ENCODE measurements around the gene AK5.

Gene AK5

DNA sequence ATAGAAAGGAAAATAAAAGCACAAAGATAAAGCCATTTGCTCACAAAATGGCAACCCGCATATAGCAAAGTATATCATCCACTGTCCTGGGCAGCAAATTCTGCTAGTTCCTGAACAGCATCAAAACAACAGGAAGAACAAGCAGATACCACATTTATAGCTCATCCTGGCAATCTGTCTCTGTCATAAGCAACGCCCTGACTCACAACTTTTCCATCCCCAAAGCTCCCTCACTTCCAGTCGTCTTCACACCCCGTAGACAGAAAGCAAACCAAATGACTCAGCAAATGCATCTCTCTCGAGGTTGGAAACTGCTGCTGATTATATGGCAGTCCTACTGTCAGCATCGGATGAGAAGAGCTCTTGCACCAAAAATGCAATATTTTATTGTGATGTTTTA lies 65.8 kb downstream of the AK5 start:
- Histone ChIP-seq H3K36me3 (ENCODE audit: control insufficient read depth, low read length) (no peaks in the 10 kb centered on the region), H3F3A (ENCODE audit: control insufficient read depth, insufficient read depth) (no peaks in the 10 kb centered on the region), H3K27ac (ENCODE audit: low read depth, low read length) (no peak overlapping the region), H3K4me3 (ENCODE audit: low read length) (no peak overlapping the region), H3K9me2 (replicated peaks; ENCODE audit: control insufficient read depth, low read length) (no peaks in the 10 kb centered on the region), H4K20me1 (ENCODE audit: control insufficient read depth, insufficient read depth, low read depth, low read length) (no peaks in the 10 kb centered on the region), H3K79me2 (ENCODE audit: control insufficient read depth, low read length) (no peaks in the 10 kb centered on the region), H3K9me3 (ENCODE audit: control insufficient read depth, insufficient read depth, low read length) (no peaks in the 10 kb centered on the region), H3K4me2 (ENCODE audit: low read length) (no peak overlapping the region), H3K27me3 (ENCODE audit: control insufficient read depth, low read length) (no peaks in the 10 kb centered on the region), H3K4me1 (ENCODE audit: control insufficient read depth, low read length) (no peaks in the 10 kb centered on the region)
- no peak for TF ChIP-seq EZH2phosphoT487 (IDR thresholded peaks at IDR 0.05; ENCODE audit: borderline replicate concordance, low read length)
- TF ChIP-seq, protein P1, sequence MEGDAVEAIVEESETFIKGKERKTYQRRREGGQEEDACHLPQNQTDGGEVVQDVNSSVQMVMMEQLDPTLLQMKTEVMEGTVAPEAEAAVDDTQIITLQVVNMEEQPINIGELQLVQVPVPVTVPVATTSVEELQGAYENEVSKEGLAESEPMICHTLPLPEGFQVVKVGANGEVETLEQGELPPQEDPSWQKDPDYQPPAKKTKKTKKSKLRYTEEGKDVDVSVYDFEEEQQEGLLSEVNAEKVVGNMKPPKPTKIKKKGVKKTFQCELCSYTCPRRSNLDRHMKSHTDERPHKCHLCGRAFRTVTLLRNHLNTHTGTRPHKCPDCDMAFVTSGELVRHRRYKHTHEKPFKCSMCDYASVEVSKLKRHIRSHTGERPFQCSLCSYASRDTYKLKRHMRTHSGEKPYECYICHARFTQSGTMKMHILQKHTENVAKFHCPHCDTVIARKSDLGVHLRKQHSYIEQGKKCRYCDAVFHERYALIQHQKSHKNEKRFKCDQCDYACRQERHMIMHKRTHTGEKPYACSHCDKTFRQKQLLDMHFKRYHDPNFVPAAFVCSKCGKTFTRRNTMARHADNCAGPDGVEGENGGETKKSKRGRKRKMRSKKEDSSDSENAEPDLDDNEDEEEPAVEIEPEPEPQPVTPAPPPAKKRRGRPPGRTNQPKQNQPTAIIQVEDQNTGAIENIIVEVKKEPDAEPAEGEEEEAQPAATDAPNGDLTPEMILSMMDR (IDR thresholded peaks at IDR 0.05; ENCODE audit: low read depth, low read length, poor library complexity, severe bottlenecking) = no peak

DNA sequence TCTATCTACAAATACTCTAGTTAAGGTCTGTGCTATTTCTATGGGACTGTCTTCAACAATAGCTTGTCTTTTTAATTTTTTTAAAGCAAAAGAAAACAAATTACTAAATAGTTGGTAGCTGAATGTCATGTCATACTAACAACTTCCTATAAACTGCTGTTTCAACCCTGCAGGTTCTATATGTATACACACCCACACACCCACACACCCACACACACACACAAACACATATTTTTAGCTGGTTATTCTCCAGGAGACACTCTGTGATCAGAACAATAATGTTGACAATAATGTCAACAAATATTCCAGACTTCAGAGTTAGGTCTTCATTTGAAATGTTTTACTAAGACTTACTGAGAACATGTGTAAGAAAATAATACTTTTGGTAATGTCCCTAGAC lies 66.7 kb downstream of the AK5 start:
- no peaks in the 10 kb centered on the region for H3K27me3 ChIP-seq (ENCODE audit: control insufficient read depth, low read length)
- H3K9me3 ChIP-seq (ENCODE audit: control insufficient read depth, insufficient read depth, low read length) = no peaks in the 10 kb centered on the region
- H3K79me2 ChIP-seq (ENCODE audit: control insufficient read depth, low read length) = no peaks in the 10 kb centered on the region
- no peaks in the 10 kb centered on the region for H3K36me3 ChIP-seq (ENCODE audit: control insufficient read depth, low read length)
- no peaks in the 10 kb centered on the region for H4K20me1 ChIP-seq (ENCODE audit: control insufficient read depth, insufficient read depth, low read depth, low read length)
- no peak overlapping the region for H3K4me2 ChIP-seq (ENCODE audit: low read length)
- no peak for TF ChIP-seq EZH2phosphoT487 (IDR thresholded peaks at IDR 0.05; ENCODE audit: borderline replicate concordance, low read length)
- TF ChIP-seq, protein P1 (IDR thresholded peaks at IDR 0.05; ENCODE audit: low read depth, low read length, poor library complexity, severe bottlenecking) = no peak
- H3K4me3 ChIP-seq (ENCODE audit: low read length) = no peak overlapping the region
- no peak overlapping the region for H3K27ac ChIP-seq (ENCODE audit: low read depth, low read length)
- no peaks in the 10 kb centered on the region for H3K4me1 ChIP-seq (ENCODE audit: control insufficient read depth, low read length)
- H3F3A ChIP-seq (ENCODE audit: control insufficient read depth, insufficient read depth) = no peaks in the 10 kb centered on the region
- no peaks in the 10 kb centered on the region for H3K9me2 ChIP-seq (replicated peaks; ENCODE audit: control insufficient read depth, low read length)

DNA sequence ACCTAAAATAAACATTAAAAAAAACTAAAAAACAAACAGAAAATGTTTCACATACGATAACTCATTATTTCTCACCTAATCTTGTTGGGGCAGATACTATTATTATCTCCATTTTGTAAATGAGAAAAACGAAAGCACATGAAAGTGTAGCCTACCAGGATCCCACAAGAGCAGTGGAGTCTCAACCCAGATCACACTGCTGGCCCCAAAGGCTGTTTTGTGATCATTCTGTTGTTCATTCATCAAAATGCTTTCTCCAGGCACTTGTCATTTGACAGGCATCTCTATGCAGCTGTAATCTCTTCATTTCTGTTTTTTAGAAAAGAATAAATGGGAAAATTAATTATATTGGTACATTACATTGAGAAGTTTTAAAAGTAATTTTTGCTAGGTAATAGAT lies 67.5 kb downstream of the AK5 start:
- no peaks in the 10 kb centered on the region for H3K4me1 ChIP-seq (ENCODE audit: control insufficient read depth, low read length)
- no peak overlapping the region for H3K4me2 ChIP-seq (ENCODE audit: low read length)
- H3K9me3 ChIP-seq (ENCODE audit: control insufficient read depth, insufficient read depth, low read length) = no peaks in the 10 kb centered on the region
- no peaks in the 10 kb centered on the region for H3K36me3 ChIP-seq (ENCODE audit: control insufficient read depth, low read length)
- no peaks in the 10 kb centered on the region for H3K79me2 ChIP-seq (ENCODE audit: control insufficient read depth, low read length)
- H3K27me3 ChIP-seq (ENCODE audit: control insufficient read depth, low read length) = no peaks in the 10 kb centered on the region
- no peaks in the 10 kb centered on the region for H3F3A ChIP-seq (ENCODE audit: control insufficient read depth, insufficient read depth)
- no peak overlapping the region for H3K27ac ChIP-seq (ENCODE audit: low read depth, low read length)
- TF ChIP-seq, protein P1 (IDR thresholded peaks at IDR 0.05; ENCODE audit: low read depth, low read length, poor library complexity, severe bottlenecking) = no peak
- no peak for TF ChIP-seq EZH2phosphoT487 (IDR thresholded peaks at IDR 0.05; ENCODE audit: borderline replicate concordance, low read length)
- H4K20me1 ChIP-seq (ENCODE audit: control insufficient read depth, insufficient read depth, low read depth, low read length) = no peaks in the 10 kb centered on the region
- H3K9me2 ChIP-seq (replicated peaks; ENCODE audit: control insufficient read depth, low read length) = no peaks in the 10 kb centered on the region
- no peak overlapping the region for H3K4me3 ChIP-seq (ENCODE audit: low read length)
